GM13976 (cell line): Measurements from ENCODE around the gene ADCY5.
"Not testable (repeated sequence)": the region's sequence is repeated elsewhere in the genome, so short reads cannot be mapped to it uniquely, and the experiment has no call there.

Experiments
- DNase-seq: peaks from one replicate; pipeline ENCODE4 v3.0.0; 2012; ENCODE audit warnings: low spot score
- in situ Hi-C: fragments of 300-500 bp; cut with MboI; formaldehyde crosslinking; loops from one replicate; pipeline ENCODE4 v1.12.0; 2022; ENCODE audit warnings: low sequenced_read_pairs, mixed read lengths, inconsistent platforms; ENCODE audit not compliant: unreplicated experiment
- TF ChIP-seq, protein P1 (sequence below): IDR thresholded peaks from 2 replicates; pipeline ENCODE4 v1.5.1; 2012; ENCODE audit warnings: borderline replicate concordance, mild to moderate bottlenecking; ENCODE audit not compliant: insufficient read depth; ENCODE audit errors: extremely low read depth, missing control alignments, control extremely low read depth

ADCY5 gene

DNA sequence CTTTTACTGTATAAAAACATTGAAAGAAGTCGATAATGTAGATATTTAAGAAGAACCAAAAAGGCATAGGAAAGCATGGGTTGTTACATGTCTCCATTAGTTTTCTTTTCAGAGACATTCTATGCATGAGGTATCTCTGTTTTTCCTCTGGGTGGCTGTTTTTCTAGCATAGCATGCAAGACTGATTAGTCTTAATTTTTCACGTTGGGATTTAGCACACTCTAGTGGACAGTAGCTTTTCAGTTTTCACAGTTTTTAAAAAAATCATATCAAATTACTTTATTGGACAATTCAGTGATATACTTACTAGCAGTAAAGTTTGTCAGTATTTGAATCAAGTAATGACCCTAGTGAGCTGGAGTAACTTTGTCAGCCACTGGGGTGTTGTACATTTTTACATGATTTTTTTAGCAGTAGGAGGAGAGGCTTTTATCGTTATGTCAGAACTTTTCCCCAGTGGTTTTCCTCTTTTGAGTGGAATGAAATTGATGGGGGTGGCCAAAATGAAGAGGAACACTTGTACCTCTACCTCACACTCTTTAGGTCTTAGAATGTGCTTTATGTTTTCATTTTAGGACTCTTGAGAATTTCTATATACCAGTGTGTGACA, 190.0 kb downstream of the ADCY5 start:
- in situ Hi-C loops = no loop called here
- DNase-seq = peak; percentile 42
- TF ChIP-seq, protein P1, sequence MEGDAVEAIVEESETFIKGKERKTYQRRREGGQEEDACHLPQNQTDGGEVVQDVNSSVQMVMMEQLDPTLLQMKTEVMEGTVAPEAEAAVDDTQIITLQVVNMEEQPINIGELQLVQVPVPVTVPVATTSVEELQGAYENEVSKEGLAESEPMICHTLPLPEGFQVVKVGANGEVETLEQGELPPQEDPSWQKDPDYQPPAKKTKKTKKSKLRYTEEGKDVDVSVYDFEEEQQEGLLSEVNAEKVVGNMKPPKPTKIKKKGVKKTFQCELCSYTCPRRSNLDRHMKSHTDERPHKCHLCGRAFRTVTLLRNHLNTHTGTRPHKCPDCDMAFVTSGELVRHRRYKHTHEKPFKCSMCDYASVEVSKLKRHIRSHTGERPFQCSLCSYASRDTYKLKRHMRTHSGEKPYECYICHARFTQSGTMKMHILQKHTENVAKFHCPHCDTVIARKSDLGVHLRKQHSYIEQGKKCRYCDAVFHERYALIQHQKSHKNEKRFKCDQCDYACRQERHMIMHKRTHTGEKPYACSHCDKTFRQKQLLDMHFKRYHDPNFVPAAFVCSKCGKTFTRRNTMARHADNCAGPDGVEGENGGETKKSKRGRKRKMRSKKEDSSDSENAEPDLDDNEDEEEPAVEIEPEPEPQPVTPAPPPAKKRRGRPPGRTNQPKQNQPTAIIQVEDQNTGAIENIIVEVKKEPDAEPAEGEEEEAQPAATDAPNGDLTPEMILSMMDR = peak; percentile 24

DNA sequence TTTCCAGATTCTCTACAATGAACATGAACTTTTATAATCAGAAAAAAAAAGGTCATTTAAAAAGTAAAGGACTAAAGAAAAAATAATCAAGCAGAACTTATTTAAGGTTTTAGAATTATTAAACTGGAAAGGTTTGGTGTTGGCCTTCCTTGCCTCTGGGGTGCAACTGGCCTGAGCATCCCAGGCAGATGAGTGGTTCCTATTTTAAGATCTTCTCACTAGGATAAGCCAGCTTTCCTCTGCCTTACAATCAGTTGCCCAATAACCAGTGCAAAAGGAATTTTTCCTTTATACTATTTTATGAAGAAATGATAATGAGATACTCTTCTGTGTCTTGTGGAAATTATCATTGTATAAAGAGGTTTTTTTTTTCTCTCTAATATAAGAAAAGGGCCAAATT, 190.5 kb downstream of the ADCY5 start:
- TF ChIP-seq, protein P1 = no peak
- in situ Hi-C loops = no loop called here
- no peak for DNase-seq

DNA sequence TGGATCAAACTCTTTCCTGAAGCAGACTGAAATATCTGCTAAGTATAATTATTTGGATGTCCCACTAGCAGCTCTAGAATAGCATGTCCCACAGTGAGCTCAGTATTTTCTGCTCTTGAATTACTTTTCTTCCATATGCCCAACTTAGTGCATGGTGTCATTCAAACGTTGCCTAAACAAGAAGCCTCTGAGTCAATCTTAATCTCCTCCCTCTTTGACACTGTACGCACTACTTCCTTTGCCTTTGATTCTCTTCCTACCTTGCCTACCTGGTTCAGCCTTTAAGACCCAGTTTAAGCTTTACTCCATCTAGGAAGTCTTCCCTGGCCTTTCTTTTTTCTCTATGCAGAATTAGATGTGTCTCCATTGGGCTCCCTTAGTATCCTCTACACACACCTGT, 192.6 kb downstream of the ADCY5 start:
- in situ Hi-C loops = no loop called here
- no peak for DNase-seq

DNA sequence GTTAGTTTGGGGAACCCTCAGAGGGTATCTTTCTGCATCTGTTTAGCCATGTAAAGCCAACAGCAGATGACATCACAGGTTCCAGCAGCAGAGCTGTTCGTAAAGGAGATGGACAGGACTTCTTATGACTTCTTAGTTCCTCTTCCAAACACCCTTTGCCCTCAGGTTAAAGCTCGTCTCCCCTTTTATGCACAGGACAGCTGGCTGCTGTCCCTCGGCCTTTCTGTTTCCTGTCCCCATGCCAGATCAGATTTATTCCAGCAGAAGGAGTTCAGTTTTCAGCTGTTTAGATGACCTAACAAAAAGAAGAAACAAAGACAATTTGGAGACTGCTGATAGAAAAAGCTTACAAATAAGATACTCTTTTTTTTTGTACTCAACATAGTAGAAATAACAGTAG, 202.0 kb downstream of the ADCY5 start:
- in situ Hi-C loops = no loop called here
- TF ChIP-seq, protein P1 = no peak
- no peak for DNase-seq

More for the DNA sequence above, 192.6 kb downstream of the ADCY5 start:
- TF ChIP-seq, protein P1 = no peak

DNA sequence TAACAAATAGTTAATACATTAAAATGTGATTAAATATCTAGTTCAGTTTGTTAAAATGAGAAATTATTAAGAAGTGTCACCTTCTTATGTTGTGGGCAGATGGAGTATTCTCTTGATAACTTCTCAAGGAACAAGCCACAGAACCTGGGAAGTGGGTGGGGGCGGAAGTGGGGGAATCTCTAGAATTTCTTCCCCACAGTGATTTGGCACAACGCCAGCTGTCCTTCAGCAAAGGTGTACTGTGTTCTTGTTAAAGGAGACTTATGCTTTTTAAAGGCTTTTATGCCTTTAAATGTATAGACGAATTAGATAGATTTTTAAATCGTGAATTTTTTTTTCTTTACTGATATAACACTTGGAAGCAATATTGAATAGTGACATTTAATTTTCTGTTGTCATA, 204.8 kb downstream of the ADCY5 start:
- in situ Hi-C loops = no loop called here
- DNase-seq = no peak
- TF ChIP-seq, protein P1 = no peak

DNA sequence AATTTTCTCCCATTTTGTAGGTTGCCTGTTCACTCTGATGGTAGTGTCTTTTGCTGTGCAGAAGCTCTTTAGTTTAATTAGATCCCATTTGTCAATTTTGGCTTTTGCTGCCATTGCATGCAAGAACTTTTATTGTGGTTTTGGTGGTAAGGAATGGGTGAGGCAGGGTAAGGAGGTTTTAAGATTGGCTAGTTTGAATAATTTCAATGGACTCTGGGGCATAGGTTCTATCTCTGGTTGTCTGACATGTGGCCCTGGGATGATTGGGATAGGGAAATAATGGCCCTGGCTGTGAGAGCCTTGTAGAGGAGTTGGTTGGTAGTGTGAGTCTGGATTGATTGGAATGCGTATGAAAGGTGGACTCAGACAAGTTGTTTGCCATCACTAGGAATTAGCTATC, 209.1 kb downstream of the ADCY5 start:
- in situ Hi-C loops = no loop called here
- TF ChIP-seq, protein P1 = no peak
- no peak for DNase-seq

DNA sequence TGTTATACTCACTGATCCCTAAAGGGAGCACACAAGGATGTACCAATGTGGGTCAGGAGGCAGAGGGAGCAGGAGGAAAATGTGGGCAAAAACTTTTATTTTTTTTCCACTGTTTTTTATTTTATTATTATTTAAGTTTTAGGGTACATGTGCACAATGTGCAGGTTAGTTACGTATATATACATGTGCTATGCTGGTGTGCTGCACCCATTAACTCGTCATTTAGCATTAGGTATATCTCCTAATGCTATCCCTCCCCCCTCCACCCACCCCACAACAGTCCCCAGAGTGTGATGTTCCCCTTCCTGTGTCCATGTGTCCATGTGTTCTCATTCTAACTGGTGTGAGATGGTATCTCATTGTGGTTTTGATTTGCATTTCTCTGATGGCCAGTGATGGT, 209.7 kb downstream of the ADCY5 start:
- DNase-seq, in situ Hi-C loops: not testable (repeated sequence)
